ENCODE data around the gene CNDP2.
"Not testable (repeated sequence)": the region's sequence is repeated elsewhere in the genome, so short reads cannot be mapped to it uniquely, and the experiment has no call there.

CNDP2 gene

DNA sequence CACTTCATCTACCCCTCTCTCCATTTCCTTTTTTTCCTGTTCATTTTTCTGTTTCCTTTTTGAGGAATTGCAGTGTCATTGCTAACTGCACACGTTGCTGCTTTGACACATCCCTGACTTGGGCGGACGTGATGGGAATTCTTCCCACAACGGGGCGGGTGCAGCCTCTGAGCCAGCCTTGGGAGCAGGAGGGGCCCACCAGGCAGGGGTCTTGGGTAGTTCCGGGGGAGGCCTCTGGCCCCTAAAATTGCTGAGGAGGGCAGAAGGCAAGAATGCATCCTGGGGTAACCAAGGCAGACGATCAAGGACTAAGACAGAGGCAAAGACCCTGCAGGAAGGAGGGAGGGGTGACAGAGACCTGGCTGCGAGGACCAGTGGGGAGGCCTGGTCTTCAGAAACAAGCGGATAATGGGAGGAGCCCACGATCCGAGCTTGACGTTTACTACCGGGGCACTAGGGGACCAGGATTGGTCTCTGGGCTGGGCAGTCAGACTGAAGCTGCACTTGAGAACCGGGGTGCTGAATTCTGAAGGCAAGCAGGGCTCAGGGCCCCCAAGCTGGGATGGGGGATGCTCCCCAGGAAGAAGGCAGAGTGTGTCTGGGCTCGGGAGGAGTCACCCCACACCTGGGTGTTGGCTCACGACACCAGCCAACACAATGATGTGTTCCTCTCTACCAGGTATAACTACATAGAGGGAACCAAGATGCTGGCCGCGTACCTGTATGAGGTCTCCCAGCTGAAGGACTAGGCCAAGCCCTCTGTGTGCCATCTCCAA lies 23.3 kb downstream of the CNDP2 start:
- DNase-seq: no peak

GRCh38 chr18:74520096-74520833 lies 24.1 kb downstream of the CNDP2 start:
- no peak for DNase-seq

GRCh38 chr18:74521068-74521725 lies 25.0 kb downstream of the CNDP2 start:
- no peak for DNase-seq

- DNase-seq: no peak
Observed at GRCh38 chr18:74522635-74523548, 26.7 kb downstream of the CNDP2 start.

DNA sequence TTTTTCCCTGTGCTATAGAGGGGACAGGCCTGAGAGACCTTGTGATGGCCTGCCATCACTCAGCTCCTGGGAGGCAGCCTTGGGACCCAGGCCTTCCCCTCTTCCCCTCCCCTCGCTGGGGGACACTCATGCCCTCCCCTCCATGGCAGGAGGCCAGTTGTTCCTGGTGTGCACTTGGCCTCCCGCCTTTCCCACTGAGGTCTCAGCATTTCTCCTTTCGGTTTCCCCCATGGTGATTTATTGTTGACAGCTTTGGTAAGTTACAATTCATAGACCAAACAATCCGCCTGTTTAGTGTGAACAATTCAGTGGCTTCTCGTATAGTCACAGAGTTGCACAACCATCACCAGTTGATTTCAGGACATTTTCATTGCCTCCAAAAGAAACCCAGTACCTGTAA lies 27.9 kb downstream of the CNDP2 start:
- no peak for DNase-seq

GRCh38 chr18:74524915-74525314 lies 28.8 kb downstream of the CNDP2 start:
- DNase-seq: not testable (repeated sequence)

GRCh38 chr18:74525741-74526140 lies 29.6 kb downstream of the CNDP2 start:
- no peak for DNase-seq

DNA sequence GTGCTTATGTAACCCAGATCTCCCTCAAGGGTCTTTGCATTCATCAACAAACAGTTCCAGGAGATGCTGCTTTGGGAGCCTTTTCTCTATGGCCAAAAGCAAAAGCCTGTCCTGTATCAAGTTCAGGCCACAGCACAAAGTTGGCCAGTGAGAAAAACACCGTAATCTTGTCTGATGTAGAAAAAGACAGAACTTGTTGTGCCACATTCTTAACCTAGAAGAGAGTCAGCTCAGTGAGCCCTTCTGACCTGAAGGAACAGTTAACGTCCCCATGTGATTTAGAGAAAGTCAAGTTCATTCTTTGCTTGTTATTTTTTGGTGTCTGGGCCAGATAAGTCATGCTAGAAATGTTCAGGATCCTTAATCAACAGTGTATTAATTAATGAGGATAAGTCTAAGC lies 30.3 kb downstream of the CNDP2 start:
- DNase-seq: no peak

DNA sequence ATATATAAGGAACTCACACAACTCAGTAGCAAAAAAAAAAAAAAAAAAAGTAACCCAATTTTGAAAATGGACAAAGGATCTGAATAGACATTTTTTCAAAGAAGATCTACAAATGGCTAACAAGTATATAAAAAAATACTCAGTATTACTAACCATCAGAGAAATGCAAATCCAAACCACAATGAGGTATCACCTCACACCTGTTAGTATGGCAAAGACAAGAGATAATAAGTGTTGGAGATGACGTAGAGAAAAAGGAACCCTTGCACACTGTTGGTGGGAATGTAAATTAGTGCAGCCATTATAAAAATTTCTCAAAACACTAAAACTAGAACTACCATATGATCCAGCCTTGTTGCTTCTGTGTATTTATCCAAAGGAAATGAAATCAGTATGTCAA lies 32.3 kb downstream of the CNDP2 start:
- no peak for DNase-seq

DNA sequence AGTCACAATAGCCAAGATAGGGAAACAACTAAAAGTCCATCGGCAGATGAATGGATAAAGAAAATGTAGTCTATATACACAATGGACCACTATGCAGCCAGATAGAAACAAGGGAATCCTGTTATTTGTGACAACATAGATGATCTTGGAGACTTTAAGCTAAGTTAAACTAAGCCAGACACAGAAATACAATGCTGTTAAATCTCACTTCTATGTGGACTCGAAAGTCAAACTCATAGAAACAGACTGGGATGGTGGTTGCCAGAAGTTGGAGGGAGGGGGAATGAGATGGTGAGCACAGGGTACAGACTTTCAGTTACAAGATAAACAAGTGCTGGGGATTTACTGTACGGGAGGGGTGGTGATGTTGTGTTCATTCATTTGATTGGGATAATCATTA lies 32.8 kb downstream of the CNDP2 start:
- DNase-seq: no peak

DNA sequence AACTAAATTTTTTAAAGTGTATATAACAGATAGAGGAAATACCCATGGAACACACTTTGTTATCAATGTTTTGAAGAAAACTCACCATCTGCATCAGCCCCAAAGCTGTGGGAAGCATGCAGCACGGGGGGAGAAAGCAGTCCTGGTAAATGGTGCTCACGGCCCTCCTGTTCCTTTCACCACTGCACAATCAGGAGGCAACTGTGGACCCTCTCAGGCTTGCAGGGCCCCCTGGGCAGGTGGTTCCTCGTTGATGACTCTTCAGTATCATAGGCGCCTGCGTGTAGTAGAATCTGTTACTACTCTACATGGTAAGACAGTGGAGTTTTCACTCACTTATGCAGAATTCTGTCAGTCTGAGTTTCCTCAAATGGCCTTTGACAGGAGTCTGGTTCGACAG lies 33.2 kb downstream of the CNDP2 start:
- DNase-seq: no peak

- no peak for DNase-seq
Observed at GRCh38 chr18:74529811-74530583, 33.8 kb downstream of the CNDP2 start.

DNA sequence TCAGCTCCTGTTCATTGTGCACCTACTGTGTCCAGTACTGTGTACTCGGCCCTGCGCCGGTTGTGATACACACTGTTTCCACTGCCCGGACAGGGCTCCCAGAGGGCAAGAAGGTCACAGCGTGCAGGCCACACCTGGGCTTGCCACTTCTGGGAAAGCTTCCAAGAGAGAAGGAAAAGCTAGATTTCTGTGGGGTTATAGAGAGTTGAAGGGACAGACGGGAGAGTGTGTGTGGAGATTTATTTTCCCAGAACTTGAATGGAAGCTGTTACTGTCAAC lies 34.4 kb downstream of the CNDP2 start:
- DNase-seq: no peak

- no peak for DNase-seq
Observed at GRCh38 chr18:74531043-74531442, 34.9 kb downstream of the CNDP2 start.

GRCh38 chr18:74532511-74533025 lies 36.4 kb downstream of the CNDP2 start:
- DNase-seq: no peak

GRCh38 chr18:74533666-74534065 lies 37.5 kb downstream of the CNDP2 start:
- no peak for DNase-seq

DNA sequence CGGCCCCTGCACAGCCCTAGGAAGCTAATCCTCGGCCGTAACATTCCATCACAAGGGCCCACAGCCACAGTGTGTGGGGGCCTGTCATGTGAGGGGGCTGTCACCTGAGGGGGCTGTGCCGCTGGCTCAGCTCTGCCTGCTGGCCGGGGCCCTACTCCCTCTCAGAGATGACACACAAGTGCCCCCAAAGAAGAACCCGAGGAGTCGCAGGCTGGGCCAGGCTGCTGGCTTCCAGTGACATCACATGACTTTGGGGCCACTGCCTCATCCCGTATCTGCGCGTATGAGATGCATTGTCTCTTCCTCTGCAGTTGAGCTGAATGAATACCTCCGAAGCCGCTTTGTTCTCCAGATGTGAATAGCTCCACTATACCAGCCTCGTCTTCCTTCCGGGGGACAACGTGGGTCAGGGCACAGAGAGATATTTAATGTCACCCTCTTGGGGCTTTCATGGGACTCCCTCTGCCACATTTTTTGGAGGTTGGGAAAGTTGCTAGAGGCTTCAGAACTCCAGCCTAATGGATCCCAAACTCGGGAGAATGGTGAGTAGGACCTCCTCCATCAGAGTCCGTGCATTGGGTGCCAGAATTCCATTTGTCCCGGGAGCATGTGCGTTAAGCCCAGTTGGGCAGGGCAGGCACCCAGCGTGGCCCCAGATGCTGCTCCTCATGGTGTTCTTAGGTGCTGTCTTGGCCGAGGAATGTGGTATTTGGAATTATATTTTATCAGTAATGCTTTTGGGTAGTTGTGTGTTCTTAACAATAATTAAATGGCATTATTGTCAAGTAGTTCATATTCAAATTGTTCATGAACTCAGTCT lies 38.2 kb downstream of the CNDP2 start, which contains the start of gene CNDP1:
TSS of gene CNDP1 (plus strand) at position 351 of the 820 bp plus-strand sequence. CDS start at position 519, 168 bp downstream.
- no peak for DNase-seq

DNA sequence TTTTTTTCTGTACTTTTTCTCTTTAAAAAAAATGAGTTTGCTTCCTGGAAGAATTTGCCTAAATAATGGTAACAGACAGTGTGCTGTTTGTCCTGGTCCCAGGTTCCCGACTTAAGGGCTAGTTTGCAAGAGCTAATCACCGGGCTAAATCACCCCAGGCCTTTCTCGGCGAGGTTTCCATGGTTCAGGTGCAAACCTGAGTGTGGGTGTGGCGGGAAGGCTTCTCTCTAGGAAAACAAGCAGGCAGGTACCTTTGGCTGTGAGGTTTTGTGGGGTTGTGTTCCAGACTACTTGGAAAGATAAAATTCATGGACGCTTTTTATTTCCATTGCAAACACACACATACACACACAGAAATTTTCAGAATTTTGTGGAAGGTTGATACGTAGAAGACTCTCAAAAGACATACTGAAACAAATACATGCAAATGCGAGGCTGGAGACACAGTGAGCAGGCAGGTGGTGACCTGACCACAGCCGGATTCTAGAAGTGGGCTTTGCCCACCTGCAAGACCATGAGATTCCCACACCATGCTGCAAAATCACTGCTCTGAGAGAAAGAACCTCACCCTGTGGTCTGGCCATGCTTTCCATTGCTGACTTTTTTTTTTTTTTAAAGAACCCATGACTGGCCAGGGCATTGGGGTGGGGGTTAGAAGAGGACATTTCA lies 39.0 kb downstream of the CNDP2 start:
- no peak for DNase-seq

- no peak for DNase-seq
Observed at GRCh38 chr18:74539289-74539688, 43.1 kb downstream of the CNDP2 start.

Data from activated gamma-delta T cell (primary cell).